GM12874 (cell line): ENCODE results near the gene TRHDE.

Experiments
- CTCF ChIP-seq: IDR thresholded peaks from 2 replicates; pipeline ENCODE4 v1.5.1; 2011; ENCODE audit warnings: low read depth, mild to moderate bottlenecking, control low read depth, low read length, moderate library complexity; ENCODE audit not compliant: insufficient read depth

Gene TRHDE

GRCh38 chr12:72432037-72432604 is 160.0 kb downstream of the TRHDE start:
- TF ChIP-seq CTCF = no peak

- TF ChIP-seq CTCF = no peak
These were observed 161.1 kb downstream of the TRHDE start for GRCh38 chr12:72433298-72433697.

GRCh38 chr12:72434999-72435398 is 162.8 kb downstream of the TRHDE start:
- no peak for TF ChIP-seq CTCF

- no peak for TF ChIP-seq CTCF
These were observed 170.0 kb downstream of the TRHDE start for GRCh38 chr12:72442217-72442616.

- TF ChIP-seq CTCF = no peak
These were observed 172.0 kb downstream of the TRHDE start for GRCh38 chr12:72444125-72444524.

- TF ChIP-seq CTCF = no peak
These were observed 172.4 kb downstream of the TRHDE start for GRCh38 chr12:72444566-72444965.

GRCh38 chr12:72448089-72448488 is 175.9 kb downstream of the TRHDE start:
- no peak for TF ChIP-seq CTCF
